Muscle layer of duodenum (tissue), 2 donors: ENCODE results near the gene SDE2.
"Not testable (repeated sequence)": the region's sequence is repeated elsewhere in the genome, so short reads cannot be mapped to it uniquely, and the experiment has no call there.

Experiments
- H3K27ac ChIP-seq: one replicate; pipeline ENCODE4 v1.7.0; 2013; ENCODE audit warnings: mild to moderate bottlenecking, low read length
- H3K27me3 ChIP-seq: one replicate; pipeline ENCODE4 v1.7.0; 2013; ENCODE audit warnings: low read depth, mild to moderate bottlenecking, control low read depth, low read length
- H3K36me3 ChIP-seq, 2 donors: one replicate each; pipeline ENCODE4 v1.7.0; 2013; ENCODE audit warnings: low read length in 2 of 2, control low read depth in 1 of 2, mild to moderate bottlenecking in 1 of 2; ENCODE audit not compliant: insufficient read depth in 2 of 2, control insufficient read depth in 1 of 2
- H3K4me1 ChIP-seq, 2 donors: one replicate each; pipeline ENCODE4 v1.7.0; 2013; ENCODE audit warnings: low read length in 2 of 2, mild to moderate bottlenecking in 2 of 2, control low read depth in 1 of 2, moderate library complexity in 1 of 2; ENCODE audit not compliant: insufficient read depth in 2 of 2, control insufficient read depth in 1 of 2
- H3K4me3 ChIP-seq, 2 donors: one replicate each; pipeline ENCODE4 v1.7.0; 2013; ENCODE audit warnings: low read length in 2 of 2, low read depth in 1 of 2, mild to moderate bottlenecking in 1 of 2
- H3K9me3 ChIP-seq, 2 donors: one replicate each; pipeline ENCODE4 v1.7.0; 2013; ENCODE audit warnings: low read length in 2 of 2, control low read depth in 1 of 2, mild to moderate bottlenecking in 1 of 2; ENCODE audit not compliant: control insufficient read depth in 1 of 2
- donor health status: healthy.

Gene SDE2

DNA sequence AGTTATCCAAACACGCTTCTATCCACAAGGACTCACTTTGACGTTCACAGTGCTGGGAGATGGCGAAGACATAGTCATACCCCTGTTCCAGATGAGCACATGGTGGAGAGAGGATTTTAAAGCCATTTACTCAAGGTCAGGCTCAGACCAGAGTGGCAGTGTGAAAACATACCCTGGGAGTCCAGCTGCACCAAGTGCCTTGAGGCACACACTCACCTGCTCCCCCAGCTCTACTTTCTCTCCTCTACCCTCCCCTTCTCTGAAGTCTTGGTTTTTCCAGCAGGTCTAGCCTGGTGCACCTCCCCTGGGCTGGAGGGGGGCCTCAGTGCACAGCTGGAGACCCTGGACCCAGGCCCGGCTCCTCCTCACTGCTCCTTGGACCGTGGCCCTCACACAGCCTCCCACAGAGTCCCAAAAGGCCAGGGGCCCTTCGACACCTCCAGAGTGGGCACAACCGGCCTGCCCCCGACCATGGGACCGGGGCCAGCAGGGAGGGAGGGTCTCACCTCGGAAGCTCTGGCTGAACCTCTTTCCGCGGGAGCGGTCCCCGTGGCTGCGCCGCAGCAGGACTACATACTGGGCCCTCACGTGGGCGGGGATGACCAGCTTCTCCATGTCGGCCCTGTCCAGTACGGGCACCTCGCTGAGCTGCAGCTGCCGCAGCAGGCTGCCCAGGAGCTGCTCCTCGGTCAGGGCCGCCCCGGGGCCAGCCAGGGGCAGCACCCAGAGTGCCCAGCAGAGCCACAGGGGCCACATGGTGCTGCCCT, 58.6 kb downstream of the SDE2 start:
- Histone ChIP-seq H3K27me3 (no peaks in the 10 kb centered on the region), H3K36me3 (no peaks in the 10 kb centered on the region), H3K27ac (no peak overlapping the region), H3K4me3 (no peak overlapping the region), H3K9me3 (no peaks in the 10 kb centered on the region), H3K4me1 (peaks cover 0 to 17% of the 10 kb centered on the region in 2 donors)

DNA sequence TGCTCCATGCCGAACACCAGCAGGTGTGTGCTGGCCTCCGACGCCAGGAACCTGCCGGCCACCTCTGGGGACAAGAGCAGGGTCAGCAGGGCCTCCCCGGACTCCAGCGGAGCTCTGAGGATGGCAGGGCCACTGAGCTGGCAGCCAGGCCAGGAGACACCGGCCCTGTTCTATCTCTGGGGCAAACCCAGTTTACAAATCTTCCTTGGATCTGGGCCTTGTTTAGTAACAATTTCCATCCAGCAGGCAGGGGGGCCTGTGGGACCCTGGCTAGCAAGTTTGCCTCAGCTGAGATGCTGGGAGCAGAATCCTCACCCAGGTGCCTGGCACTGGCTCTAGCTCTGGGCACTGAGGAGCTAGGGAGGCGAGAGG, 59.2 kb downstream of the SDE2 start:
- not testable (repeated sequence) for H3K9me3 ChIP-seq, H3K36me3 ChIP-seq, H3K27me3 ChIP-seq, H3K4me3 ChIP-seq, H3K27ac ChIP-seq
- H3K4me1 ChIP-seq, result peaks cover 0 to 17% of the 10 kb centered on the region in 2 donors

DNA sequence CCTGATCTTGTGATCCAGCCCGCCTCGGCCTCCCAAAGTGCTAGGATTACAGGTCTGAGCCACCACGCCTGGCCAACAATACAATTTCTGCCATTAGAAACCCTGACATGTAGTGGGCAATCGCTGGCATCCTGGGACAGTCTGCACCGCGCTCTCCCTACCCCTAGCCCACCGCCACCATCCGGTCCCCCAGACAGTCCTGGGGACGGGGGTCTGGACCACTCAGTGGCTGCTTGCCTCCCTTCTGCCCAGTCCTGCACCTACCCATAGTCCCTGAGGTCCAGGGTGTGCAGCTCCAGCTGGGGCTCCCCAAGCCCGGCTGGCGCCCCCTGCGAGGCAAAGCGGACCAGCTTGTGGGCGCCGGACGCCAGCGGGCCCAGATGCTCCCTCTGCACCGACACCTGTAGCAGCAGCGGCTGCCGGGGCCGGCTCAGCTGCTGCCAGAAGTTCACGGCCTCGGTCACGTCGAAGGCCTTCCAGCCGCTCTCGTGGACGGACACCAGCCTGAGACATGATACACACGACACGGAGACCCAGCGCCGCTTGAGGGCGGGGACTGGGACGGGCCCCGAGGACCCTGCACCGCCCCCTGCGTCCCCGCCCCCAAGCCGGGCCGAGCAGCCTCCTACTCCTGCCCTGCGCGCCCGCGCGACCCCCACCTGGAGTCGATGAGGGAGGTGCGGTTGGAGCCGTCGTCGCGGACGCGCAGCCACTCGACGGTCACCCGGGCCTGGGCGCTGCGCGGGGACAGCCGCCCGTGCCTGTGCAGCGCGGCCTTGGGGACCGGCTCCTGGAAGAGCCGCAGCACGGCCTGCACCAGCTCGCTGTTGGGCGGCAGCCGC, 59.8 kb downstream of the SDE2 start:
- not testable (repeated sequence) for H3K36me3 ChIP-seq, H3K9me3 ChIP-seq, H3K27ac ChIP-seq, H3K27me3 ChIP-seq, H3K4me3 ChIP-seq
- peaks cover 0 to 17% of the 10 kb centered on the region in 2 donors for H3K4me1 ChIP-seq

GRCh38 chr1:225937048-225937968, 61.8 kb downstream of the SDE2 start:
- Histone ChIP-seq H3K27ac (no peak overlapping the region), H3K4me3 (no peak overlapping the region), H3K9me3 (no peaks in the 10 kb centered on the region), H3K36me3 (no peaks in the 10 kb centered on the region), H3K27me3 (no peaks in the 10 kb centered on the region), H3K4me1 (peaks cover 0 to 17% of the 10 kb centered on the region in 2 donors)

GRCh38 chr1:225936523-225936922, 62.6 kb downstream of the SDE2 start:
- H3K4me3 ChIP-seq, result no peak overlapping the region

GRCh38 chr1:225936086-225936485, 63.1 kb downstream of the SDE2 start:
- not testable (repeated sequence) for H3K27ac ChIP-seq

More at GRCh38 chr1:225936523-225936922, 62.6 kb downstream of the SDE2 start:
- no peaks in the 10 kb centered on the region for H3K27me3 ChIP-seq
- H3K4me1 ChIP-seq, result peaks cover 0 to 13% of the 10 kb centered on the region in 2 donors
- H3K27ac ChIP-seq, result no peak overlapping the region
- no peaks in the 10 kb centered on the region for H3K9me3 ChIP-seq
- no peaks in the 10 kb centered on the region for H3K36me3 ChIP-seq

DNA sequence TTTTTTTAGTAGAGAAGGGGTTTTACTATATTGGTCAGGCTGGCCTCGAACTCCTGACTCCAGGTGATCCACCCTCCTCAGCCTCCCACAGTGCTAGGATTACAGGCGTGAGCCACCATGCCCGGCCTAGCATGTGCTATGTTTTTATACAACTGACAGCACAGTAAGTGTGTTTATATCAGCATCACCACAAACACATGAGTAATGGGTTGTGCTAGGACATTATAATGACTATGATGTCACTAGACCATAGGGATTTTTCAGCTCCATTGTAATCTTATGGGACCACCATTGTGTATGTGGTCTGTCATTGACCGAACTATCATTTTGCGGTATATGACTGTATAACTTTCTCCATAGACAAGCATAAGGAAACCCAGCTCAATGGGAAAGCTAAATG, 64.4 kb downstream of the SDE2 start:
- Histone ChIP-seq H3K27me3 (no peaks in the 10 kb centered on the region), H3K4me3 (no peak overlapping the region), H3K4me1 (no peaks in the 10 kb centered on the region), H3K36me3 (no peaks in the 10 kb centered on the region), H3K27ac (no peak overlapping the region), H3K9me3 (no peaks in the 10 kb centered on the region)

More at GRCh38 chr1:225936086-225936485, 63.1 kb downstream of the SDE2 start:
- H3K27me3 ChIP-seq, H3K4me1 ChIP-seq, H3K4me3 ChIP-seq, H3K36me3 ChIP-seq, H3K9me3 ChIP-seq: not testable (repeated sequence)

GRCh38 chr1:225933072-225933471, 66.1 kb downstream of the SDE2 start:
- Histone ChIP-seq H3K9me3 (no peaks in the 10 kb centered on the region), H3K4me3 (no peak overlapping the region), H3K27ac (no peak overlapping the region), H3K27me3 (no peaks in the 10 kb centered on the region), H3K36me3 (no peaks in the 10 kb centered on the region), H3K4me1 (no peaks in the 10 kb centered on the region)
